Measurements from ENCODE around the gene TRIO. TPM values are rescaled to one million over a fixed set of nuclear protein-coding genes. Genes with fewer than 3 reads are reported as not detected.
A peak's percentile ranks its signal among the peaks of the same experiment; 100 is the strongest.

The TRIO gene
- total RNA-seq, 1 donor: 410 TPM

DNA sequence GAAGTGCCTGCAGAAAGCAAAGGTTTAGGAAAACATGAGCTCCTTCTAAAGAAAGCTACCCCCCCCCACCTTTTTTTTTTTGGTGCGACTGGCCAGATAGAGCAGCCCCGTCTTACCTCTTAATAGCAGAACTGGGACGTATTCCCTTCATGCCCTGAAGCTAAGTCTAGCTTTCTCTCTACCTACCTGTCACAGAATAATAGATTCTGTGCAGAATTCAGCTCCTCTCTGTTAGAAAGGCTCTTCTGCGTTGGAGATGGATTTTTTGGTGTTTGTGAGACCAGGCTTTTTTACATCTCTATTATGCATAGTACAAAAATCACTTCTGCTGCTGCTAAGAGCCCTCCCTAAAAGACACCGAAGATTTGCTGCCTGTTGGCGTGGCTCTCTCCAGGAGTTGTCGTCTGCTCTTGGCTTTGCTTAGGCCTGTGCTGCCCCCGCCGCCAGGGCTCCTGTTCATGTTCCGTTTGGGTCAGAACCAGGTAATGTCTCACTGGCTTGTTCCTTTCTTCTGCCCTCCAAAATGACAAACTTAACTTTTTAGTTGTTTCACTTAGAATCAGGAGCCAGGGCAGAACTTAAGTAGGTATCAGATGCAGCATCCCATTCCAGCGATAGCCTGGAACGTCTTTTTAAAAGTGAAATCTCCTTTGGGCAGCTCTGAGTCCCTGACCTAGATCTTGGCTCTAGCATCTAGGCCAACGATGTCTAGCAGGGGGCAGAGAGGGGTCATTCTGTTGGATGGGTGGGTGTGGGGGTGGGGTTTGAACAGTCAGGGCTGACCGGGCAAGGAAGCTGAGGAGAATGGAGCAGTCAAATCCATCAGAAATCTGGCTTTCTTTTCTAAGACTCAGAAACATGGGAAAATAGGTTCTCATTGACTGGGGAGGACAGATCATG is 2.5 kb downstream of the TRIO start:
- TF ChIP-seq, protein P1, sequence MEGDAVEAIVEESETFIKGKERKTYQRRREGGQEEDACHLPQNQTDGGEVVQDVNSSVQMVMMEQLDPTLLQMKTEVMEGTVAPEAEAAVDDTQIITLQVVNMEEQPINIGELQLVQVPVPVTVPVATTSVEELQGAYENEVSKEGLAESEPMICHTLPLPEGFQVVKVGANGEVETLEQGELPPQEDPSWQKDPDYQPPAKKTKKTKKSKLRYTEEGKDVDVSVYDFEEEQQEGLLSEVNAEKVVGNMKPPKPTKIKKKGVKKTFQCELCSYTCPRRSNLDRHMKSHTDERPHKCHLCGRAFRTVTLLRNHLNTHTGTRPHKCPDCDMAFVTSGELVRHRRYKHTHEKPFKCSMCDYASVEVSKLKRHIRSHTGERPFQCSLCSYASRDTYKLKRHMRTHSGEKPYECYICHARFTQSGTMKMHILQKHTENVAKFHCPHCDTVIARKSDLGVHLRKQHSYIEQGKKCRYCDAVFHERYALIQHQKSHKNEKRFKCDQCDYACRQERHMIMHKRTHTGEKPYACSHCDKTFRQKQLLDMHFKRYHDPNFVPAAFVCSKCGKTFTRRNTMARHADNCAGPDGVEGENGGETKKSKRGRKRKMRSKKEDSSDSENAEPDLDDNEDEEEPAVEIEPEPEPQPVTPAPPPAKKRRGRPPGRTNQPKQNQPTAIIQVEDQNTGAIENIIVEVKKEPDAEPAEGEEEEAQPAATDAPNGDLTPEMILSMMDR (IDR thresholded peaks at IDR 0.05; ENCODE audit: insufficient read depth, low read depth, low read length): no peak
- H3K4me3 ChIP-seq (ENCODE audit: low read depth, low read length): peak overlapping the region; percentile 97
- no peak for DNase-seq (ENCODE audit: low read depth)

DNA sequence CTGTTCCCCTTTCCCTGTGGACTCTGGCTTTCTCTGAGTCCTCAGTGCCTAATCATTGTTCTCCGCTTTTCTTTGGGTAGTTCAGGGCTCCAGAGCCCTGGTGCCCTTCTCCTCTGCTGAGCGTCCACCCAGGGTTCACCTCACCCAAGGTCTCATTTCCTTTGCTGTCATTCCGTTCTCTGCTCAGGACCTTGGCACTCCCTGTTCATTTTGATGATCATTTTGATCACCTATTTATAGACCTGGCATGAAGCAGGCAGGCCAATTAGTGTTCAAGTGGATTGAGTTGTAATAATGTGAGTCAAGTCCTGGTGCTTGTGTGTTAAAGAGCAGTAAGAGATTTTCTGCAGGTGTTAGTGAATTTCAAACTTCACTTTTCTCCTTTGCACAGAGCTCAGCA is 3.6 kb downstream of the TRIO start:
- DNase-seq (ENCODE audit: low read depth): no peak
- TF ChIP-seq, protein P1 (IDR thresholded peaks at IDR 0.05; ENCODE audit: insufficient read depth, low read depth, low read length): no peak
- peak overlapping the region; percentile 97 for H3K4me3 ChIP-seq (ENCODE audit: low read depth, low read length)

DNA sequence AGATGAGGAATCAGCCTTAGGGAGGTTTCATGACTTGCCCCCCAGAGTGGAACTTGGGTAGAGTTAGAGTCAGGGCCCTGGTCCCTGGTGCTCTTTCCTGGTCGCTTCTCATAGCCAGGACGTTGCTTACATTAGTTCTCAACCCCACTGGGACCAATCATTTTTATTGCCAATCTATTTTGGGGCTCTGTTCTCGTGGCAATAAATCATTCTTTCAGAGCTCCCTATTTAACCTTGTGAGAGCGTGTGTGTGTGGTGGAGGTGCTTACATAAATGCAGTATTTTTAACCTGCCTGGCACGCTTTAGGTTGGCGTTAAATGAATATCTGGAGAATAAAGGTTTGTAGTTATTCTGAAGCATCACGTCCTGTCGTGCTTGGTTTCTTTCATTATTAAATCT is 4.1 kb downstream of the TRIO start:
- TF ChIP-seq, protein P1 (IDR thresholded peaks at IDR 0.05; ENCODE audit: insufficient read depth, low read depth, low read length): no peak
- peak overlapping the region; percentile 17 for H3K4me3 ChIP-seq (ENCODE audit: low read depth, low read length)
- DNase-seq (ENCODE audit: low read depth): peak; percentile 39

DNA sequence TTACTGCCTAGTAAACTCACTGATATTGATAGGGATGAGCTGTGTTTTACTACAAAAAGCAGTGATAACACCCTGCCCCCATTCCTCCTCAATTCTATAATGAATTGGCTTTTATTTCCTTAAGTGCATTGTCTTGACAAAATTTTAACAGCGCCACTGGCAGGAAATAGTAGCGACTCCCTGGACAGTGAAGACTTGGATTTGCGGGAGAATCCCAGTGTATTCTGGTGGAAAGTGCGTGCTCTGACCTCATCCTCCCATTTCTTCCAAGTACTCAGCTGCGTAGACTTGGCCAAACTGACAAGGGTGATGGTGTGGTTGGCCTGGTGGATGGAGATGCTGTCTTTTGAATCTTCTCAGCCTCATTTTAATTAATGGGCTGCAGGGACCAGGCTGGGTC is 5.3 kb downstream of the TRIO start:
- no peak overlapping the region for H3K4me3 ChIP-seq (ENCODE audit: low read depth, low read length)
- DNase-seq (ENCODE audit: low read depth): no peak
- TF ChIP-seq, protein P1 (IDR thresholded peaks at IDR 0.05; ENCODE audit: insufficient read depth, low read depth, low read length): no peak

DNA sequence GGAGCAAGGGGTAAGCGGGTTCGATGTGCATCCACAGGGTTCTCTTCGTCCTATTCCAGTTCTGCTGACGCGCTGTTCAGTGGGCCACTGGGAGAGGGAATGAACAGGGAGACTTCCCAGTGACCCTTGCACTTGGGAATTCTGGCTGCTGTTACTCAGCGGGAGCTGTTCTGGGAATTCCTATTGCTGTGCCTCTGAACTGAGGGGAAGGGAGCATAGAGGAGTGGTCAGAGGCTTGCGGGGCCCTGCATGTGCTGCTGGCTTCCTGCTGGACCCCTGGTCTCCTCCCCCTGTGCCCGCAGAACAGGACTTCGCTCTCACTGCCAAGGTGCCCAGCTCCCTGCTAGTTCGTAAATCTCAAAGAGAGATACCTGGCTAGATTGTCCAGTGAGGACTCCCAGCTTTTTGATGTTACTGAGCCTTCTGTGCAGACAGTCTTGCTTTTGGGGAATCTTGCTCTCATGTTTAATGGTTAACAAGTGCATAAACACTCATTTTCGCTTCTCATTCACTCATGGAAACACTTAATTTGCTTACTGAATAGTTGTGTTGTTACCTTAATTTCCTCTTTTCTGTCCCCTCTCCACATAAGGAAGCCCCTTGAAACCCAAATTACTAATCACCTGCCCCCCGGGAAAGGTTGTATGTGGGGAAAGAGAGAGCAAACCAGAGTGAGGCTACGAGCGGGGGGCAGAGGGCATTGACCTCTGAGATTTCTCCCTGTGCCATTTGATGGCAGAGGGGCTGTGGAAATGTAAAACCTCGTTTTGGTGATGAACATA is 5.9 kb downstream of the TRIO start:
- TF ChIP-seq, protein P1 (IDR thresholded peaks at IDR 0.05; ENCODE audit: insufficient read depth, low read depth, low read length): no peak
- no peak for DNase-seq (ENCODE audit: low read depth)
- H3K4me3 ChIP-seq (ENCODE audit: low read depth, low read length): no peak overlapping the region

DNA sequence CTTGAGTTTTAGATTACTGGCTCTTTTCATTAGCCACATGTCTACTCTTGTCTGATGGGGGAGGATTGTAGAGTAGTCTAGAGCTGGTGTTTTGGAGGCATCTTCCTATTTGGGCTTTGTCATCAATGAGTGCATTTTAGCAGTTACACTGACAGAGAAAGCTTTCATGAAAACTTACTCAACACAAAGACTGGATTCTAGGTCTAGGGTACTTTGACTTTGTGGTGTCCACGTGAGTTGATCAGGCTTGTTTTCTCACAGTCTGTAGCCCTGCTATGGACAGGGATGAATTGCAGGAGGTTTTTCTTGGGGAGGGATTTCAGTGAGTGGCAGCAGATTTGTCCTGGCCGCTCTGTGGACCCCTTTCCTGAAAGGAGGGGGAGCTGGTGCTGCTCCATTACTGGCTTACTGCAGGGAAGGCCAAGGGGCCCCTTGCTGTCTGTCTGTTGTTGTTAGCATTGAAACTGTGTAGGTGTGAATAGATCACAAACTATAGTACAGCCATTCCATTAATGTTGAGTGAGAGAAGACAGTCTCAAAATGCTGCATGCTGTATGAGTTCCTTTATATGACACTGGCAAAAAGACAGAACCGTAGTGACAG is 6.6 kb downstream of the TRIO start:
- TF ChIP-seq, protein P1 (IDR thresholded peaks at IDR 0.05; ENCODE audit: insufficient read depth, low read depth, low read length): no peak
- no peak for DNase-seq (ENCODE audit: low read depth)
- H3K4me3 ChIP-seq (ENCODE audit: low read depth, low read length): no peak overlapping the region
